Endothelial cell of umbilical vein (primary cell): ENCODE measurements around the gene NSMCE1. TPM values are rescaled to one million over a fixed set of nuclear protein-coding genes. Genes with fewer than 3 reads are reported as not detected.

Source experiments
- BruUV-seq: library from RNA; stranded (reverse); fragments of 400-500 nt; replicated peaks from 2 replicates; lab custom pipeline; 2021; lab: Mats Ljungman, UMichigan
- CTCF ChIA-PET: fragments of 300-600, 350-600 bp; sonication (Branson Sonifier 250); formaldehyde crosslinking; loops from one replicate; lab custom pipeline; 2021; ENCODE audit warnings: antibody characterized with exemption, inconsistent platforms; lab: Charles Lee
- POLR2A ChIA-PET: fragments of 300-600, 350-600 bp; sonication (Branson Sonifier 250); formaldehyde crosslinking; loops from one replicate; lab custom pipeline; 2021; ENCODE audit warnings: antibody characterized with exemption, inconsistent platforms; lab: Charles Lee
- DNase-seq: peaks from one replicate; pipeline ENCODE4 v3.0.0-alpha.2; 2011; ENCODE audit warnings: low read depth, low spot score
- FAIRE-seq: peaks from 2 replicates; lab custom pipeline; 2011; peaks lifted over from hg19 to GRCh38; lab: Jason Lieb, UNC
- H2AFZ ChIP-seq: 2 replicates; pipeline ENCODE4 v1.6.0; 2012; ENCODE audit warnings: low read depth, low read length, control low read depth, inconsistent platforms
- H3K27ac ChIP-seq: 2 replicates; pipeline ENCODE4 v1.5.1; 2011; ENCODE audit warnings: low read depth, mild to moderate bottlenecking, control low read depth, low read length, moderate library complexity; ENCODE audit not compliant: insufficient read depth
- H3K27me3 ChIP-seq, 2 experiments: 2 replicates each; pipeline versions ENCODE4 v1.6.0 to v1.6.1; 2011; ENCODE audit warnings: low read length in 2 of 2, mixed read lengths in 1 of 2; ENCODE audit not compliant: control insufficient read depth in 2 of 2, insufficient read depth in 2 of 2
- H3K36me3 ChIP-seq, 2 experiments: 2 replicates in 1 of 2; 3 replicates in 1 of 2; pipeline ENCODE4 v1.5.1; 2011; ENCODE audit warnings: low read length in 2 of 2, mild to moderate bottlenecking in 1 of 2, moderate library complexity in 1 of 2; ENCODE audit not compliant: control insufficient read depth in 2 of 2, insufficient read depth in 2 of 2; ENCODE audit errors: extremely low read depth in 1 of 2
- H3K4me1 ChIP-seq: 3 replicates; pipeline ENCODE4 v1.5.1; 2011; ENCODE audit warnings: mild to moderate bottlenecking, low read length; ENCODE audit not compliant: control insufficient read depth, insufficient read depth; ENCODE audit errors: extremely low read depth
- H3K4me2 ChIP-seq: 2 replicates; pipeline ENCODE4 v1.6.1; 2011; ENCODE audit warnings: low read length, control low read depth, mixed read lengths; ENCODE audit not compliant: insufficient read depth
- H3K4me3 ChIP-seq, 3 experiments: fragments of 200-600 bp in 1 of 3; sonication (generic), shearing (Covaris generic) in 1 of 3; replicated peaks in 1 of 3; 2 replicates each; pipeline ENCODE4 v1.5.1; 2011 to 2016; ENCODE audit warnings: control low read depth in 3 of 3, low read length in 3 of 3, mild to moderate bottlenecking in 2 of 3, inconsistent platforms in 1 of 3, low read depth in 1 of 3, moderate library complexity in 1 of 3; ENCODE audit not compliant: insufficient read depth in 1 of 3
- H3K79me2 ChIP-seq: 2 replicates; pipeline ENCODE4 v1.6.0; 2012; ENCODE audit warnings: low read length, inconsistent platforms; ENCODE audit not compliant: control insufficient read depth, insufficient read depth
- H3K9ac ChIP-seq: replicated peaks from 2 replicates; pipeline ENCODE3; 2011; ENCODE audit warnings: low read length, control low read depth; ENCODE audit not compliant: insufficient read depth; ENCODE audit errors: extremely low read depth
- H3K9me1 ChIP-seq: replicated peaks from 3 replicates; pipeline ENCODE4 v1.6.0; 2011; ENCODE audit warnings: mild to moderate bottlenecking, low read length; ENCODE audit not compliant: control insufficient read depth, insufficient read depth; ENCODE audit errors: extremely low read depth
- H3K9me3 ChIP-seq: replicated peaks from 2 replicates; pipeline ENCODE4 v1.5.1; 2012; ENCODE audit warnings: low read length, inconsistent platforms; ENCODE audit not compliant: control insufficient read depth, insufficient read depth
- H4K20me1 ChIP-seq: replicated peaks from 2 replicates; pipeline ENCODE3; 2011; ENCODE audit warnings: mild to moderate bottlenecking, low read length; ENCODE audit not compliant: control insufficient read depth, insufficient read depth; ENCODE audit errors: extremely low read depth
- CTCF ChIP-seq, 2 donors: IDR thresholded peaks; 1 replicate in 1 of 2; 2 replicates in 1 of 2; pipeline ENCODE4 v1.5.1; 2011; ENCODE audit warnings: low read length in 2 of 2, mild to moderate bottlenecking in 2 of 2, moderate library complexity in 2 of 2, control low read depth in 1 of 2, inconsistent platforms in 1 of 2, low read depth in 1 of 2; ENCODE audit not compliant: insufficient read depth in 1 of 2; ENCODE audit errors: extremely low read depth in 1 of 2
- EZH2 ChIP-seq: IDR thresholded peaks from 2 replicates; pipeline ENCODE4 v1.6.1; 2012; ENCODE audit warnings: borderline replicate concordance, low read depth, mild to moderate bottlenecking, moderate library complexity, low read length, inconsistent platforms; ENCODE audit not compliant: severe bottlenecking
- FOS ChIP-seq: IDR thresholded peaks from 2 replicates; pipeline ENCODE4 v1.6.1; 2011; ENCODE audit warnings: mild to moderate bottlenecking, low read length, moderate library complexity, borderline replicate concordance; ENCODE audit not compliant: insufficient read depth
- GATA2 ChIP-seq: IDR thresholded peaks from 2 replicates; pipeline ENCODE4 v1.7.0; 2011; ENCODE audit warnings: low read depth, mild to moderate bottlenecking, moderate library complexity, mixed read lengths, low read length; ENCODE audit not compliant: insufficient read length, insufficient read depth
- JUN ChIP-seq: IDR thresholded peaks from 2 replicates; pipeline ENCODE4 v1.6.1; 2011; ENCODE audit warnings: borderline replicate concordance, low read depth; ENCODE audit not compliant: insufficient read length, insufficient read depth
- MYC ChIP-seq: IDR thresholded peaks from one replicate; pipeline ENCODE4 v1.6.1; 2011; ENCODE audit warnings: mild to moderate bottlenecking, low read depth, low read length
- POLR2A ChIP-seq: IDR thresholded peaks from 2 replicates; pipeline ENCODE4 v1.6.1; 2012; ENCODE audit warnings: low read depth, mild to moderate bottlenecking, control low read depth, low read length
- POLR2AphosphoS5 ChIP-seq: IDR thresholded peaks from 2 replicates; pipeline ENCODE4 v1.6.1; 2012; ENCODE audit warnings: low read depth, mild to moderate bottlenecking, control low read depth, low read length, moderate library complexity; ENCODE audit not compliant: insufficient read depth
- dilution Hi-C: fragments of 300-500 bp; cut with MboI; formaldehyde crosslinking; loops from one replicate; pipeline ENCODE4 v1.15.0; 2019; ENCODE audit warnings: low sequenced_read_pairs; ENCODE audit not compliant: extremely low pct_ligation_motif_present
- intact Hi-C: fragments of 100-400 bp; cut with micrococcal nuclease; formaldehyde crosslinking; loops from one replicate; pipeline ENCODE4 v1.10.0; 2022
- polyA plus RNA-seq, 4 experiments: library from polyadenylated mRNA; depleted of rRNA in 3 of 4; stranded (reverse) in 3 of 4; unstranded in 1 of 4; fragments of >200 nt; gene quantifications; 2 replicates each; pipeline versions ENCODE4 v1.2.1 to v1.2.3, GENCODE V29; 2011 to 2012; ENCODE audit warnings: missing spikeins in 1 of 4
- total RNA-seq: library from RNA; stranded (reverse); gene quantifications from 2 replicates; pipeline ENCODE4 v1.2.3, GENCODE V29; 2021
- TF ChIP-seq, protein P1 (sequence below): IDR thresholded peaks from 2 replicates; pipeline ENCODE4 v1.6.1; 2011; ENCODE audit not compliant: insufficient read depth, insufficient read length

Gene NSMCE1
- total and polyA plus RNA-seq, 2 donors (not counting 3 experiments of a cell fraction or from before 2014, with no cell fraction given): 23.8 to 42.0 TPM

GRCh38 chr16:27182906-27183405, 85.6 kb downstream of the NSMCE1 start:
- H3K79me2 ChIP-seq: no peaks in the 10 kb centered on the region
- H2AFZ ChIP-seq: no peak overlapping the region
- H3K36me3 ChIP-seq: no peaks in the 10 kb centered on the region
- ChIA-PET POLR2A (no interaction called here), CTCF (interaction anchor here (0.9 kb wide), 1 partner anchor 185 kb away, joined by 3 read pairs; no protein-coding TSS in a partner anchor)
- H3K9me3 ChIP-seq: no peaks in the 10 kb centered on the region
- no peak overlapping the region for H3K9ac ChIP-seq
- no peak for FAIRE-seq
- no peak overlapping the region for H3K4me3 ChIP-seq
- H3K27ac ChIP-seq: no peak overlapping the region
- peaks cover 10% of the 10 kb centered on the region in 2 experiments for H3K27me3 ChIP-seq
- intact Hi-C loops: no loop called here
- peaks cover 8% of the 10 kb centered on the region for H3K4me1 ChIP-seq
- no TSS peak for BruUV-seq
- dilution Hi-C loops: no loop called here
- TF ChIP-seq POLR2A (no peak), JUN (no peak), CTCF (IDR thresholded peaks at IDR 0.05; ENCODE audit: extremely low read depth in 1 of 2, insufficient read depth in 1 of 2, low read depth in 1 of 2, low read length in 2 of 2) (no peak), FOS (no peak), EZH2 (no peak), POLR2AphosphoS5 (no peak), MYC (no peak), GATA2 (no peak)
- TF ChIP-seq, protein P1, sequence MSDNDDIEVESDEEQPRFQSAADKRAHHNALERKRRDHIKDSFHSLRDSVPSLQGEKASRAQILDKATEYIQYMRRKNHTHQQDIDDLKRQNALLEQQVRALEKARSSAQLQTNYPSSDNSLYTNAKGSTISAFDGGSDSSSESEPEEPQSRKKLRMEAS: no peak
- H3K9me1 ChIP-seq: no peaks in the 10 kb centered on the region
- no peaks in the 10 kb centered on the region for H4K20me1 ChIP-seq
- DNase-seq: no peak
- H3K4me2 ChIP-seq: no peak overlapping the region
